NCI-H524 (cell line): ENCODE data around the gene NKX6-2.
A peak's percentile ranks its signal among the peaks of the same experiment; 100 is the strongest.
"Not testable (repeated sequence)": the region's sequence is repeated elsewhere in the genome, so short reads cannot be mapped to it uniquely, and the experiment has no call there.

Experiments
- DNase-seq, 2 experiments: peaks; one replicate each; lab custom pipeline; 2025; lab: John Stamatoyannopoulos, UW

Gene NKX6-2

GRCh38 chr10:132780356-132780755 lies 5.6 kb downstream of the NKX6-2 start:
- DNase-seq, result no peak

- DNase-seq, result no peak
Observed at GRCh38 chr10:132779549-132780294, 6.2 kb downstream of the NKX6-2 start.

DNA sequence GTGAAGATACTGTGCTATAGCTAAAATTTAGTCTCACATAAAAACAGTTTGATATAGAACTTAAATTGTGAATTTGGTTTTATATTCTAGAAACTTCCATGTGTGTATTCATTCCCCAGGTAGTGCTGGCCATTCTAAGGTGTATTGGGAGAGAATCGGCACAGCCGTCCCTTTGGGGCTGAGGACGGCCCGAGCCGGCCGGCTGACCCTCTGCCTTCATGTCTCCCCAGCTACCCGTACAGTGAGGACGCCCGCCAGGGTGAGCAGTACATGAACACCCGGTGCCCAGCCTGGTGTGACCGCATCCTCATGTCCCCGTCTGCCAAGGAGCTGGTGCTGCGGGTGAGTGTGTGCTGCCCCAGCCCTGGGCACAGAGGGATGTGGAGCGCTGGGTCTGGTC lies 8.5 kb downstream of the NKX6-2 start:
- DNase-seq, result no peak

GRCh38 chr10:132776821-132777220 lies 9.1 kb downstream of the NKX6-2 start:
- DNase-seq, result no peak

DNA sequence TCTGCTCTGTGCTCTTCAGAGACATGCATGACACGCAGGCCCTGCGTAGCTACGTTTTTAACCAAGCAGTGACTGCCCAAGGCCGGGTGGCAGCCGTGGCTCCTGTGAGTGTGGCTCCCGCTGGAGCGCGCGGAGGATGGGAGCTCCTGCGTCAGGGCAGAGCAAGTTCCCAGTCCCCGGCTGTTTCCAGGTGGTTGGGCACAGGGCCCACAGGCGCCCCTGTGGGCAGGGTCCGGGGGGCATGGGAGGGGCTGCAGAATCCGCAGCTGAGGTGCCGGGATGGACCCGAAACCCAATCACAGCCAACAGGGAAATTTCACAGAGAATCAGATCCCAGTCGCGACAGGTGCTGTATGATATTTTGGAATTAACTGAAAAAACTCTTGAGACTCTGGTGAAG lies 9.8 kb downstream of the NKX6-2 start:
- peak in 1 of 2 experiments; percentile 10 for DNase-seq

GRCh38 chr10:132774902-132775863 lies 10.8 kb downstream of the NKX6-2 start:
- DNase-seq, result peak in 1 of 2 experiments; percentile 29

DNA sequence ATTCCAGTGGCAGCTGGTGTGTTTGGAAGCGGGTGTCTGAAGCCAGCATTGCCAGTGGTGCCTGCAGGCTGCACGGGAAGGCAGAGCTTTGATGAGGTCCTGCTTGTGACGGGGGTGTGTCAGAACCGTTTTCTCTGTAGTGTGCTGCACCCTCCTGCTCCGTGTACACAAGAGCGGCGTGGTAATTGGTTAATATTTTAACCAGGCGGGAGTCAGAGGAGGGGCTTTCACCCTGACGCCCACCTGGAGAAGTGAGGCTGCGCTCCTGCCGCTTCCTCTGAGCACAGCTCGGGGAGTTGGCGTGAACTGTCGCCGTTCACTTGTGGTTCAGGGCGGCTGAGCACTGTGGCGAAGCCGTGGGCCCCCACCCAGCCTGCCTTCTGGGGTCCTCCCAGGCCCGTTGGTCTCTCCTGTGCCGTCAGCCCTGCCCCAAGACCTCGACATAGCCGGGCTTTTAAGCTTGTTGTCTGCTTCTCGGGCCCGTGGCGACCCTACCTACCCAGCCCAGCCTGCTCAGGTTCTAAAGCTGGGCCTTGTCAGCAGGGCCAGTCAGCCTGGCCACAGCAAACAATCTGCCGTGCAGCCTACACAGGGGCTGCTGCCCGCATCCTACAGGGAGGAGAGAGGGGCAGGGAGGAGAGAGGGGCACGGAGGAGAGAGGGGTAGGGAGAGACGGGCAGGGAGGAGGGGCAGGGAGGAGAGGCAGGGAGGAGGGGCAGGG lies 11.6 kb downstream of the NKX6-2 start:
- no peak for DNase-seq

DNA sequence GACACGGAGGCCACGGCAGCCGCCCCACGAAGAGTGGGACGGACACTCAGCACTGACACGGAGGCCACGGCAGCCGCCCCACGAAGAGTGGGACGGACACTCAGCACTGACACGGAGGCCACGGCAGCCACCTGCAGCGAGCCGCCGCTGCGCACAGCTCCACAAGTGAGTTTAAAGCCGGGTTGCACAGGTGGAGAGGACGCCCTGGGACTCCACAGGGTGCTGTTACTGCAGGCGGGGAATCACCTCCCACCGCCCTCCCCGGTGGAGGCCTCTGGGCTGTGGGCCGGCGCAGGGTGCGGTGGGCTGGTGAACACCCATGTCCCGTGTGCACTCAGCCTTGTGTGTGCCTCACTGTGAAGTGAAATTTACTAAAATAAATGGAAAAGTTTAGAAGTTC lies 13.1 kb downstream of the NKX6-2 start:
- not testable (repeated sequence) for DNase-seq

DNA sequence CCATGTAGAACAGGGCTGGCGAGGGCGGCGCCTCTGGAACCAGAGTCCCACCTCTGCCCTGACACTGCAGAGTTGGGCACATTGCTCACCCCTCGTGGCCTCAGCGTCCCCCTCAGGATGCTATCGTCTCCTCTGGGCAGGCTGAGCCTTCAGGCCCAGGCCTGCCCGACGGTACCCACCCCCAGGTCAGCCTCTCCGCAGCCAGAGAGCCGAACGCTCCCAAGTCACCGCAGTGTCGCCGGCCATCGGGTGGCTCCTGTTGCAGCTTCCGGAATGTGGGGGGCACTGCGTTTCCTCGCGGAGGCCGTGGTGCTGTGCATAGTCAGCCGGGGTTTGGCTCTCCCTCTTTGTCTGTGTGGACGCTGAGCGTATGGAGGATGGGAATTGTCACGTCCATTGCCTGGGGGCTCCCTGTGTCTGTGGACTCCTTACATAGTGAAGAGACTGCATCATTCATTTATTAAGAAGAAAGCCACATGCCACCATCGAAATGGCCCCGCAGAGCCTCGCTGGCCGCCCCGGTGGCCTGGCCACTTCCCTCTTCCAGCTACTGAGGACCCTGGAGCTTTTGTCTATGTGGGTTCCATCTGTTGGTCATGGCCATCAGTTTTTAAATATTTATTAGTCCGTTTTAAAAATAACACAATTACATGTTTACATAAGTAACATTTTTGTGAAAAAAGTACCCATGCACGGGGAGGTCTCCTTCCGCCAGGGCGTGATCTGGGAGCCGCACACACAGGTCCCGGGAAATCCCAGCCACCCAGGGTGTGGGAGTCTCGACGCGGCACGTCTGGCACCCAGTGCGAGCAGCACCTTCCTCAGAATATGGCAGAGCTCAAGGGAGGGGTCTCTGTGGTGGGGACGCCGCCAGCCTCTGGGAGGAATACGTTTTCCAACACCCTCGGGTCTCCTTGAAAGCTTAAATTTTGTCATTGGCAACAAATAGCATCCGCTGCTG lies 15.6 kb downstream of the NKX6-2 start:
- no peak for DNase-seq

GRCh38 chr10:132768346-132769248 lies 17.4 kb downstream of the NKX6-2 start:
- DNase-seq, result no peak

DNA sequence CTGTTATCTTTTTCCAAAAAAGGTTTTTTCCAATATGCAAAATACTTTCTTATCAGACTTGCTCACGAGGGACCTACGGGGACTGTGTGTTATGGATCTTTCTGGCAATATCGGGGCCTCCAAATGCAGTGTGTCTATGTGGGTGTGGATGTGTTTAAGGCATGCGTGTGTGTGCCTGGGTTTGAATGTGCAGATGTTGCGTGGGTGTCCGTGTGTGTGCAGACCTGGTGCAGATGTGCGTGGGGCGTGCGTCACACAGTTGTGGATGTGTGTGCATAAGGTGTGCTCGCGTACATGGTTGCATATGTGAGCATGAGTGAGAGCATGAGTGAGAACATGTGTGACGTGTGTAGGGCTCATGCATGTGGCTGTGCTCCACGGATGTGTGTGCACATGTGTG lies 19.7 kb downstream of the NKX6-2 start:
- no peak for DNase-seq

DNA sequence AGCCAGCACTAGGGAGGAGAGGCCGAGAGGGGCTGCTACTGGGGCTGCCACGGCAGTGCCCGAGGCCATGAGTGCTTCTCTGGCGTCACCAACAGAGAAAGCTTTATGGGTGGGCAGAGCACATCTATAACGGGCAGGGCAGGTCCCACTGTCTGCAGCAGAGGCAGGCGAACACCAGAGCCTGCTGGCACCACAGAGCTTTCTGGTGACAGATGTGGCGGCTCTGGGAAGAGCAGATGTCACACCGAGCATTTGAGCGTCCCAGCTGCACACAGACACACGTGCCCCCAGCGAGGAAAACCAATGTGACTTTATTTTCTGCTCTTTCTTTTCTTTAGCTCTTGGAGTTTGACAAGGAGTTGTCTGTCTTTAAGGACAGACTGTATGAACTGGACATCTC lies 20.5 kb downstream of the NKX6-2 start:
- DNase-seq, result peak; percentile 26 to 41

- no peak for DNase-seq
Observed at GRCh38 chr10:132764108-132764507, 21.8 kb downstream of the NKX6-2 start.

- DNase-seq, result no peak
Observed at GRCh38 chr10:132763545-132763944, 22.4 kb downstream of the NKX6-2 start.

- DNase-seq, result no peak
Observed at GRCh38 chr10:132762267-132762666, 23.7 kb downstream of the NKX6-2 start.

- DNase-seq, result no peak
Observed at GRCh38 chr10:132761395-132762060, 24.4 kb downstream of the NKX6-2 start.

- no peak for DNase-seq
Observed at GRCh38 chr10:132758865-132759264, 27.1 kb downstream of the NKX6-2 start.

DNA sequence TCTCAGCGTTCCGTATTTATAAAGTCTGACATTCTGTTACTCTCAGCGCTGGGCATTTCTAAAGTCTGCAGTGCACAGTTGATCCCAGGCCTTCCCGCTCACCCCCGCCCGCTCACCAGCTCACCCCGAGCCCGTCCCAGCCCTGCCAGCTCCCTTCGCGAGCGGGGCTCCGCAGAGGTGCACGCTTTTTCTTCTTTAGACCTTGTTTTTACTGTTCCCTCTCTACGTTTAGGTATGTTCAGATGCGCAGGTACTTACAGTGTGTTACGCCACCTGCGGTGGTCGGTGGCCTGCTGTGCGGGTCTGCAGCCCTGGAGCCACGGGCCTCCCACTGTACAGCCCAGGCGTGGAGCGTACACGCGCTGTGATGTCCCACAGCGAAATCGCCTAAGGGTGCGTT lies 28.8 kb downstream of the NKX6-2 start:
- no peak for DNase-seq

DNA sequence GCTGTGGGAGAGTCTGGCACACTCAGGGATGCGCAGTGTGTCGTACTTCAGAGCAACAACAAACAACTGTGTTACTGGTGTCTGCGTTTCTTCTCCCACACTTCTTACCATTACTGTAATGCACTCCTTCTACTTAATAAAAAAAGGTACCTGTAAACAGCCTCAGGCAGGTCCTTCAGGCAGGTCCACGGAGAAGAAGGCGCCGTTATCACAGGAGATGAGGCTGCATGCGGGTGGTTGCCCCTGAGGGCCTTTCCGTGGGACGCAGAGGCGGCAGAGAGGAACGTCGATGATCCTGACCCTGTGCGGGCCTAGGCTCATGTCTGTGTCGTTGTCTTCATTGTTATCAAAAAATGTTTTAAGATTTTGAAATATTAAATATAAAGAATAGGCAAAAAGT lies 29.4 kb downstream of the NKX6-2 start:
- no peak for DNase-seq
